HepG2 (cell line): Measurements from ENCODE around the gene HELZ2. TPM values are rescaled to one million over a fixed set of nuclear protein-coding genes. Genes with fewer than 3 reads are reported as not detected.
A peak's percentile ranks its signal among the peaks of the same experiment; 100 is the strongest.

Source experiments
- ATAC-seq: fragments of 200-7000 bp; cut with Tn5 transposase; 3 replicates; pipeline ENCODE4 v1.9.1; 2020; ENCODE audit warnings: mild to moderate bottlenecking, moderate library complexity
- BruUV-seq: library from RNA; stranded (reverse); fragments of 400-500 nt; replicated peaks from 2 replicates; lab custom pipeline; 2021; lab: Mats Ljungman, UMichigan
- CTCF ChIA-PET: fragments of 300-600 bp; formaldehyde crosslinking; extraction: SDS; loops from one replicate; lab custom pipeline; 2021; ENCODE audit warnings: low total read pairs, inconsistent platforms, low intra/inter-chr PET ratio; lab: Yijun Ruan, JAX
- POLR2A ChIA-PET: fragments of 350-600 bp; sonication (Branson Sonifier 250); formaldehyde crosslinking; loops from one replicate; lab custom pipeline; 2020; ENCODE audit warnings: antibody characterized with exemption, inconsistent platforms; lab: Yijun Ruan, JAX
- DNase-seq: peaks from one replicate; pipeline ENCODE4 v3.0.0-alpha.2; 2015; ENCODE audit warnings: low spot score
- FAIRE-seq: peaks from 3 replicates; lab custom pipeline; 2011; peaks lifted over from hg19 to GRCh38; lab: Jason Lieb, UNC
- H2AFZ ChIP-seq: one replicate; pipeline ENCODE4 v1.6.1; 2011; ENCODE audit warnings: low read length, inconsistent platforms
- H3K27ac ChIP-seq: fragments of 300-600 bp; 3 replicates; pipeline ENCODE4 v1.8.0; 2011; ENCODE audit warnings: mixed run types, mild to moderate bottlenecking, mixed read lengths, low read length, inconsistent platforms; ENCODE audit not compliant: insufficient read depth; ENCODE audit errors: extremely low read length
- H3K27me3 ChIP-seq, 2 experiments: fragments of 200-600 bp in 1 of 2; 2 replicates in 1 of 2; 3 replicates in 1 of 2; pipeline versions ENCODE4 v1.6.0 to v1.8.0; 2011; ENCODE audit warnings: low read length in 2 of 2, mild to moderate bottlenecking in 2 of 2, moderate library complexity in 2 of 2, inconsistent platforms in 1 of 2; ENCODE audit not compliant: insufficient read depth in 2 of 2, control insufficient read depth in 1 of 2
- H3K36me3 ChIP-seq, 2 experiments: fragments of 200-600 bp in 1 of 2; replicated peaks in 1 of 2; 2 replicates in 1 of 2; 3 replicates in 1 of 2; pipeline versions ENCODE4 v1.5.1 to v1.8.0; 2011; ENCODE audit warnings: low read length in 2 of 2, inconsistent platforms in 1 of 2; ENCODE audit not compliant: insufficient read depth in 2 of 2, control insufficient read depth in 1 of 2
- H3K4me1 ChIP-seq: 2 replicates; pipeline ENCODE4 v1.5.1; 2012; ENCODE audit warnings: low read length, inconsistent platforms; ENCODE audit not compliant: insufficient read depth
- H3K4me2 ChIP-seq: 2 replicates; pipeline ENCODE4 v1.6.0; 2011; ENCODE audit warnings: low read depth, low read length, inconsistent platforms
- H3K4me3 ChIP-seq, 3 experiments: fragments of 200-600 bp in 1 of 3; sonication (generic), shearing (Covaris generic) in 1 of 3; replicated peaks in 1 of 3; 2 replicates each; pipeline ENCODE4 v1.5.1; 2011 to 2016; ENCODE audit warnings: low read length in 3 of 3, inconsistent platforms in 2 of 3, low read depth in 2 of 3, mild to moderate bottlenecking in 2 of 3, control low read depth in 1 of 3, mixed read lengths in 1 of 3; ENCODE audit not compliant: insufficient read depth in 1 of 3
- H3K79me2 ChIP-seq: one replicate; pipeline ENCODE4 v1.6.1; 2011; ENCODE audit warnings: low read length, inconsistent platforms; ENCODE audit not compliant: insufficient read depth
- H3K9ac ChIP-seq: 2 replicates; pipeline ENCODE4 v1.6.0; 2011; ENCODE audit warnings: mild to moderate bottlenecking, low read depth, low read length, inconsistent platforms; ENCODE audit not compliant: insufficient read depth
- H3K9me3 ChIP-seq: 2 replicates; pipeline ENCODE4 v1.5.1; 2012; ENCODE audit warnings: mild to moderate bottlenecking, low read length
- H4K20me1 ChIP-seq: 2 replicates; pipeline ENCODE4 v1.6.0; 2011; ENCODE audit warnings: inconsistent platforms, mild to moderate bottlenecking, low read length, moderate library complexity; ENCODE audit not compliant: insufficient read depth
- ATRX ChIP-seq: sonication (generic); formaldehyde crosslinking; IDR thresholded peaks from 2 replicates; pipeline ENCODE4 v1.4.0; 2020; ENCODE audit warnings: missing genetic modification reagents, borderline replicate concordance
- CREM ChIP-seq, 2 experiments: sonication (generic) in 1 of 2; formaldehyde crosslinking in 1 of 2; IDR thresholded peaks; 2 replicates each; pipeline versions ENCODE4 v1.4.0 to v1.6.1; 2016 to 2020; ENCODE audit warnings: antibody characterized with exemption in 1 of 2, mild to moderate bottlenecking in 1 of 2, missing genetic modification reagents in 1 of 2
- EED ChIP-seq: sonication (generic); formaldehyde crosslinking; IDR thresholded peaks from 2 replicates; pipeline ENCODE4 v1.5.0; 2020; ENCODE audit warnings: mild to moderate bottlenecking, missing genetic modification reagents
- FOXC1 ChIP-seq: sonication (generic); formaldehyde crosslinking; IDR thresholded peaks from 2 replicates; pipeline ENCODE4 v1.8.0; 2022; ENCODE audit warnings: mild to moderate bottlenecking, missing genetic modification reagents, borderline replicate concordance
- FOXO4 ChIP-seq: sonication (generic); formaldehyde crosslinking; conservative IDR thresholded peaks from 2 replicates; pipeline ENCODE4 v1.8.1; 2023; ENCODE audit warnings: missing genetic modification reagents
- MEIS1 ChIP-seq: sonication (generic); formaldehyde crosslinking; IDR thresholded peaks from 2 replicates; pipeline ENCODE4 v1.9.0; 2021; ENCODE audit warnings: mild to moderate bottlenecking, missing genetic modification reagents, moderate library complexity, borderline replicate concordance
- NFE2 ChIP-seq: sonication (generic); formaldehyde crosslinking; IDR thresholded peaks from 2 replicates; pipeline ENCODE4 v1.4.0; 2020; ENCODE audit warnings: missing genetic modification reagents
- ZNF180 ChIP-seq: sonication (generic); formaldehyde crosslinking; IDR thresholded peaks from 2 replicates; pipeline ENCODE4 v1.4.0; 2020; ENCODE audit warnings: low read depth, missing genetic modification reagents, borderline replicate concordance
- ZNF225 ChIP-seq: sonication (generic); formaldehyde crosslinking; IDR thresholded peaks from 2 replicates; pipeline ENCODE4 v1.4.0; 2020; ENCODE audit warnings: mild to moderate bottlenecking, missing genetic modification reagents
- ZNF446 ChIP-seq: sonication (generic); formaldehyde crosslinking; IDR thresholded peaks from 2 replicates; pipeline ENCODE4 v1.5.0; 2020; ENCODE audit warnings: mild to moderate bottlenecking, missing genetic modification reagents
- ZNF761 ChIP-seq: sonication (generic); formaldehyde crosslinking; conservative IDR thresholded peaks from 2 replicates; pipeline ENCODE4 v1.4.0; 2020; ENCODE audit warnings: mild to moderate bottlenecking, missing genetic modification reagents
- WGBS: methylation state at CpG from one replicate; pipeline ENCODE4 v1.1.6; 2017; ENCODE audit warnings: low lambda C conversion rate; 5-methylcytosine and 5-hydroxymethylcytosine counted together
- in situ Hi-C: cut with HindIII; loops from 2 replicates; pipeline ENCODE4 v1.10.0; 2017; ENCODE audit warnings: low pct_unique_long_range_greater_than_20kb; ENCODE audit not compliant: extremely low pct_ligation_motif_present
- intact Hi-C: fragments of 100-400 bp; cut with micrococcal nuclease; formaldehyde crosslinking; loops from one replicate; pipeline ENCODE4 v1.10.0; 2022; ENCODE audit not compliant: unreplicated experiment
- polyA plus RNA-seq, 8 experiments: library from polyadenylated mRNA; depleted of rRNA in 3 of 8; stranded (reverse) in 7 of 8; unstranded in 1 of 8; fragments of >200 nt; fragmentation: Illumina TruSeq in 4 of 8; extraction: Trizol in 4 of 8; gene quantifications; 2 replicates each; pipeline versions ENCODE4 v1.2.1 to v1.2.3, GENCODE V29; 2011 to 2016; ENCODE audit warnings: low read depth in 4 of 8, missing spikeins in 1 of 8, mixed read lengths in 1 of 8; ENCODE audit not compliant: insufficient read depth in 1 of 8
- total RNA-seq, 5 experiments: library from RNA; depleted of rRNA; stranded (reverse); fragments of >200 nt; fragmentation: Illumina TruSeq; extraction: Trizol; gene quantifications; 2 replicates each; pipeline ENCODE4 v1.2.3, GENCODE V29; 2016; ENCODE audit warnings: low read depth in 1 of 5
- TF ChIP-seq, protein P1 (sequence below): sonication (generic); formaldehyde crosslinking; IDR thresholded peaks from 2 replicates; pipeline ENCODE4 v1.4.0; 2020; ENCODE audit warnings: mild to moderate bottlenecking, missing genetic modification reagents

HELZ2 gene
- total and polyA plus RNA-seq, 2 of the 13 experiments (the other 11 are each of a cell fraction or from before 2014, with no cell fraction given) = 9.6 to 10.1 TPM

GRCh38 chr20:63529861-63530787 is 43.9 kb downstream of the HELZ2 start:
- Histone ChIP-seq H3K36me3 (no peaks in the 10 kb centered on the region), H3K9ac (no peak overlapping the region), H3K9me3 (no peaks in the 10 kb centered on the region), H2AFZ (no peak overlapping the region), H4K20me1 (peaks cover 4% of the 10 kb centered on the region; the same call in 1 of the 2 replicates), H3K4me3 (no peak overlapping the region), H3K4me2 (no peak overlapping the region), H3K27ac (no peak overlapping the region), H3K27me3 (peaks cover 32 to 66% of the 10 kb centered on the region in 2 experiments), H3K4me1 (peaks cover 18% of the 10 kb centered on the region), H3K79me2 (no peaks in the 10 kb centered on the region)
- DNase-seq (no peak), FAIRE-seq (no peak), ATAC-seq (peak; percentile 35)
- POLR2A ChIA-PET = no interaction called here
- CTCF ChIA-PET = no interaction called here
- WGBS = 47% methylated on average over 31 of the region's 39 CpGs
- BruUV-seq = no TSS peak
- intact Hi-C loops = loop anchor here (10.0 kb wide), 1 partner anchor 125 kb away; the partner anchor contains the start of genes RTEL1 and STMN3
- in situ Hi-C loops = no loop called here
- TF ChIP-seq CREM (IDR thresholded peaks at IDR 0.05) (no peak), CREM (CRISPR knock-in tag; IDR thresholded peaks at IDR 0.05) (0 out of 2 replicates have a peak, but pooled peaks have one; percentile 19), NFE2 (CRISPR knock-in tag) (no peak)

GRCh38 chr20:63529180-63529860 is 44.7 kb downstream of the HELZ2 start:
- ATAC-seq = peak; percentile 53
- Histone ChIP-seq H3K4me3 (no peak overlapping the region), H3K27me3 (peaks cover 26 to 58% of the 10 kb centered on the region in 2 experiments; a peak in 4 of 5 replicates), H3K4me1 (peaks cover 10% of the 10 kb centered on the region; the same call in 1 of the 2 replicates), H3K9me3 (no peaks in the 10 kb centered on the region), H3K79me2 (no peaks in the 10 kb centered on the region), H4K20me1 (peaks cover 4% of the 10 kb centered on the region; the same call in 1 of the 2 replicates), H3K4me2 (no peak overlapping the region), H3K36me3 (no peaks in the 10 kb centered on the region), H2AFZ (no peak overlapping the region), H3K27ac (no peak overlapping the region), H3K9ac (no peak overlapping the region)
- no peak for FAIRE-seq
- CTCF ChIA-PET = no interaction called here
- POLR2A ChIA-PET = interaction anchor here (0.6 to 1.0 kb wide), 2 partner anchors 8 to 124 kb away, joined by 3 to 4 read pairs; partner anchors contain the start of genes PTK6 and STMN3
- no TSS peak for BruUV-seq
- in situ Hi-C loops = no loop called here
- 26% methylated on average over 19 of the region's 27 CpGs for WGBS
- intact Hi-C loops = no loop called here
- DNase-seq = no peak
- TF ChIP-seq, protein P1, sequence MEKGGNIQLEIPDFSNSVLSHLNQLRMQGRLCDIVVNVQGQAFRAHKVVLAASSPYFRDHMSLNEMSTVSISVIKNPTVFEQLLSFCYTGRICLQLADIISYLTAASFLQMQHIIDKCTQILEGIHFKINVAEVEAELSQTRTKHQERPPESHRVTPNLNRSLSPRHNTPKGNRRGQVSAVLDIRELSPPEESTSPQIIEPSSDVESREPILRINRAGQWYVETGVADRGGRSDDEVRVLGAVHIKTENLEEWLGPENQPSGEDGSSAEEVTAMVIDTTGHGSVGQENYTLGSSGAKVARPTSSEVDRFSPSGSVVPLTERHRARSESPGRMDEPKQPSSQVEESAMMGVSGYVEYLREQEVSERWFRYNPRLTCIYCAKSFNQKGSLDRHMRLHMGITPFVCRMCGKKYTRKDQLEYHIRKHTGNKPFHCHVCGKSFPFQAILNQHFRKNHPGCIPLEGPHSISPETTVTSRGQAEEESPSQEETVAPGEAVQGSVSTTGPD (CRISPR knock-in tag) = no peak
- TF ChIP-seq FOXO4 = 0 out of 2 replicates have a peak, but pooled peaks have one; percentile 76
- peak; percentile 57; the same call in 1 of the 2 replicates for TF ChIP-seq FOXC1 (CRISPR knock-in tag)
- TF ChIP-seq MEIS1 (CRISPR knock-in tag) = no peak
- no peak for TF ChIP-seq ZNF225 (CRISPR knock-in tag)
- 0 out of 2 replicates have a peak, but pooled peaks have one; percentile 38 for TF ChIP-seq ZNF446 (CRISPR knock-in tag)
- no peak for TF ChIP-seq ATRX (CRISPR knock-in tag)
- TF ChIP-seq ZNF180 (CRISPR knock-in tag) = no peak
- TF ChIP-seq EED (CRISPR knock-in tag) = 0 out of 2 replicates have a peak, but pooled peaks have one; percentile 35
- TF ChIP-seq ZNF761 (CRISPR knock-in tag) = no peak
